ENCODE results near the gene INPP5D.

INPP5D gene

GRCh38 chr2:233031556-233032500 is 28.3 kb upstream of the INPP5D start:
- Histone ChIP-seq H3K9me3 (ENCODE audit: control insufficient read depth, low read length) (no peaks in the 10 kb centered on the region), H3K36me3 (ENCODE audit: control insufficient read depth, insufficient read depth, low read length) (no peaks in the 10 kb centered on the region), H3K4me3 (ENCODE audit: insufficient read depth, low read depth, low read length, poor library complexity, severe bottlenecking) (no peak overlapping the region), H3K4me1 (ENCODE audit: control insufficient read depth, insufficient read depth, low read length, poor library complexity, severe bottlenecking) (no peaks in the 10 kb centered on the region), H3K27me3 (replicated peaks; ENCODE audit: control insufficient read depth, insufficient read depth, low read length, poor library complexity, severe bottlenecking) (no peaks in the 10 kb centered on the region), H3K27ac (ENCODE audit: insufficient read depth, low read length, poor library complexity, severe bottlenecking) (no peak overlapping the region)
- DNase-seq: no peak

- no peak within 1 kb of the TSS for H3K27ac ChIP-seq (ENCODE audit: insufficient read depth, low read length, poor library complexity, severe bottlenecking)
- no peak for DNase-seq
- no peaks in the 10 kb centered on the region for H3K27me3 ChIP-seq (replicated peaks; ENCODE audit: control insufficient read depth, insufficient read depth, low read length, poor library complexity, severe bottlenecking)
- no peaks in the 10 kb centered on the region for H3K4me1 ChIP-seq (ENCODE audit: control insufficient read depth, insufficient read depth, low read length, poor library complexity, severe bottlenecking)
- no peak within 1 kb of the TSS for H3K4me3 ChIP-seq (ENCODE audit: insufficient read depth, low read depth, low read length, poor library complexity, severe bottlenecking)
- no peaks in the 10 kb centered on the region for H3K36me3 ChIP-seq (ENCODE audit: control insufficient read depth, insufficient read depth, low read length)
- H3K9me3 ChIP-seq (ENCODE audit: control insufficient read depth, low read length): no peaks in the 10 kb centered on the region
Observed at GRCh38 chr2:233032551-233033320, 27.4 kb upstream of the INPP5D start, which contains the start of gene NEU2. NEU2 (plus strand) TSS chr2:233032672; CDS start chr2:233032672, 0 bp downstream.

GRCh38 chr2:233033672-233034071 is 26.5 kb upstream of the INPP5D start:
- H3K9me3 ChIP-seq (ENCODE audit: control insufficient read depth, low read length): no peaks in the 10 kb centered on the region
- no peaks in the 10 kb centered on the region for H3K36me3 ChIP-seq (ENCODE audit: control insufficient read depth, insufficient read depth, low read length)
- H3K4me3 ChIP-seq (ENCODE audit: insufficient read depth, low read depth, low read length, poor library complexity, severe bottlenecking): no peak overlapping the region
- no peak overlapping the region for H3K27ac ChIP-seq (ENCODE audit: insufficient read depth, low read length, poor library complexity, severe bottlenecking)
- no peak for DNase-seq
- no peaks in the 10 kb centered on the region for H3K27me3 ChIP-seq (replicated peaks; ENCODE audit: control insufficient read depth, insufficient read depth, low read length, poor library complexity, severe bottlenecking)
- no peaks in the 10 kb centered on the region for H3K4me1 ChIP-seq (ENCODE audit: control insufficient read depth, insufficient read depth, low read length, poor library complexity, severe bottlenecking)

GRCh38 chr2:233034091-233034882 is 25.9 kb upstream of the INPP5D start:
- Histone ChIP-seq H3K27ac (ENCODE audit: insufficient read depth, low read length, poor library complexity, severe bottlenecking) (no peak overlapping the region), H3K27me3 (replicated peaks; ENCODE audit: control insufficient read depth, insufficient read depth, low read length, poor library complexity, severe bottlenecking) (no peaks in the 10 kb centered on the region), H3K4me1 (ENCODE audit: control insufficient read depth, insufficient read depth, low read length, poor library complexity, severe bottlenecking) (no peaks in the 10 kb centered on the region), H3K4me3 (ENCODE audit: insufficient read depth, low read depth, low read length, poor library complexity, severe bottlenecking) (no peak overlapping the region), H3K9me3 (ENCODE audit: control insufficient read depth, low read length) (no peaks in the 10 kb centered on the region), H3K36me3 (ENCODE audit: control insufficient read depth, insufficient read depth, low read length) (no peaks in the 10 kb centered on the region)
- no peak for DNase-seq

GRCh38 chr2:233035426-233036161 is 24.5 kb upstream of the INPP5D start:
- Histone ChIP-seq H3K27ac (ENCODE audit: insufficient read depth, low read length, poor library complexity, severe bottlenecking) (no peak overlapping the region), H3K36me3 (ENCODE audit: control insufficient read depth, insufficient read depth, low read length) (no peaks in the 10 kb centered on the region), H3K27me3 (replicated peaks; ENCODE audit: control insufficient read depth, insufficient read depth, low read length, poor library complexity, severe bottlenecking) (no peaks in the 10 kb centered on the region), H3K4me1 (ENCODE audit: control insufficient read depth, insufficient read depth, low read length, poor library complexity, severe bottlenecking) (no peaks in the 10 kb centered on the region), H3K9me3 (ENCODE audit: control insufficient read depth, low read length) (no peaks in the 10 kb centered on the region), H3K4me3 (ENCODE audit: insufficient read depth, low read depth, low read length, poor library complexity, severe bottlenecking) (no peak overlapping the region)
- DNase-seq: no peak

- no peak overlapping the region for H3K27ac ChIP-seq (ENCODE audit: insufficient read depth, low read length, poor library complexity, severe bottlenecking)
- no peaks in the 10 kb centered on the region for H3K4me1 ChIP-seq (ENCODE audit: control insufficient read depth, insufficient read depth, low read length, poor library complexity, severe bottlenecking)
- no peak for DNase-seq
- H3K9me3 ChIP-seq (ENCODE audit: control insufficient read depth, low read length): no peaks in the 10 kb centered on the region
- no peaks in the 10 kb centered on the region for H3K27me3 ChIP-seq (replicated peaks; ENCODE audit: control insufficient read depth, insufficient read depth, low read length, poor library complexity, severe bottlenecking)
- H3K36me3 ChIP-seq (ENCODE audit: control insufficient read depth, insufficient read depth, low read length): no peaks in the 10 kb centered on the region
- H3K4me3 ChIP-seq (ENCODE audit: insufficient read depth, low read depth, low read length, poor library complexity, severe bottlenecking): no peak overlapping the region
Observed at GRCh38 chr2:233036162-233036838, 23.8 kb upstream of the INPP5D start.

- no peaks in the 10 kb centered on the region for H3K4me1 ChIP-seq (ENCODE audit: control insufficient read depth, insufficient read depth, low read length, poor library complexity, severe bottlenecking)
Observed at GRCh38 chr2:233037078-233037477, 23.1 kb upstream of the INPP5D start.

GRCh38 chr2:233039212-233039845 is 20.8 kb upstream of the INPP5D start:
- H3K9me3 ChIP-seq (ENCODE audit: control insufficient read depth, low read length): no peaks in the 10 kb centered on the region
- no peaks in the 10 kb centered on the region for H3K4me1 ChIP-seq (ENCODE audit: control insufficient read depth, insufficient read depth, low read length, poor library complexity, severe bottlenecking)
- H3K4me3 ChIP-seq (ENCODE audit: insufficient read depth, low read depth, low read length, poor library complexity, severe bottlenecking): no peak overlapping the region
- H3K27me3 ChIP-seq (replicated peaks; ENCODE audit: control insufficient read depth, insufficient read depth, low read length, poor library complexity, severe bottlenecking): no peaks in the 10 kb centered on the region
- no peak for DNase-seq
- H3K27ac ChIP-seq (ENCODE audit: insufficient read depth, low read length, poor library complexity, severe bottlenecking): no peak overlapping the region
- no peaks in the 10 kb centered on the region for H3K36me3 ChIP-seq (ENCODE audit: control insufficient read depth, insufficient read depth, low read length)

More at GRCh38 chr2:233037078-233037477, 23.1 kb upstream of the INPP5D start:
- DNase-seq: no peak
- no peaks in the 10 kb centered on the region for H3K27me3 ChIP-seq (replicated peaks; ENCODE audit: control insufficient read depth, insufficient read depth, low read length, poor library complexity, severe bottlenecking)
- no peak overlapping the region for H3K27ac ChIP-seq (ENCODE audit: insufficient read depth, low read length, poor library complexity, severe bottlenecking)
- no peaks in the 10 kb centered on the region for H3K36me3 ChIP-seq (ENCODE audit: control insufficient read depth, insufficient read depth, low read length)
- H3K4me3 ChIP-seq (ENCODE audit: insufficient read depth, low read depth, low read length, poor library complexity, severe bottlenecking): no peak overlapping the region
- no peaks in the 10 kb centered on the region for H3K9me3 ChIP-seq (ENCODE audit: control insufficient read depth, low read length)

Data from effector memory CD4-positive, alpha-beta T cell (primary cell).